C1 segment of cervical spinal cord (tissue), 14 donors: ENCODE results near the gene AFAP1.
A peak's percentile ranks its signal among the peaks of the same experiment; 100 is the strongest.
"Not testable (repeated sequence)": the region's sequence is repeated elsewhere in the genome, so short reads cannot be mapped to it uniquely, and the experiment has no call there.

Source experiments
- DNase-seq, 14 donors: peaks; one replicate each; lab custom pipeline; 2025; lab: John Stamatoyannopoulos, UW

The AFAP1 gene

GRCh38 chr4:7947927-7948326 lies 8.3 kb upstream of the AFAP1 start:
- DNase-seq: no peak

- no peak for DNase-seq
Observed at GRCh38 chr4:7945709-7946380, 6.2 kb upstream of the AFAP1 start.

DNA sequence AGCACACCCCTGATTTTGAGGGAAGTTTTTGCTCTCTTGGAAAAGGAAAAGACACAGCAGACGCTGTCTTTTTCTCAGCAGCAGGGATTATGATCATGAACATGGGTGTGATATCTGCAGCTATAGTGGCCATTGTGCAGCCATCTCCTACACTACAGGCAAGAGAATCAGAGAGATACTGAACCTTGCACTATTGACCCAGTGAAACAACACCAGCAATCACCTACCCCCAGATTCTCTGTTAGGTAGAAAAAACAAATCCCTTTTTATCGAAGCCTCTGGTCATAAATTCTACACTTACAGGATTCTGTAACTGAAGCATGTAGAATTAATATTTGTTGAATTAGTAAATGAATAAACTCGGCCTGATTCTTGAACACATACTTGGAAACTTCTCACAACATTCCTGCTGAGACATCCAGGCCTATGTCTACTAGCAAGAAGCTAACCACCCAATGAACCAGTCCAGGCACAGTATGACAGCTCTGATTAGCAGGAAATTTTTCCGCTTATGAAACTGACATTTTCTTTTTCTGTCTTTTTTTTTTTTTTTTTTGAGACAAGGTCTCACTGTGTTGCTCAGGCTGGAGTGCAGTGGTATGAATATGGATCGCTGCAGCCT lies 5.0 kb upstream of the AFAP1 start:
- DNase-seq: no peak

DNA sequence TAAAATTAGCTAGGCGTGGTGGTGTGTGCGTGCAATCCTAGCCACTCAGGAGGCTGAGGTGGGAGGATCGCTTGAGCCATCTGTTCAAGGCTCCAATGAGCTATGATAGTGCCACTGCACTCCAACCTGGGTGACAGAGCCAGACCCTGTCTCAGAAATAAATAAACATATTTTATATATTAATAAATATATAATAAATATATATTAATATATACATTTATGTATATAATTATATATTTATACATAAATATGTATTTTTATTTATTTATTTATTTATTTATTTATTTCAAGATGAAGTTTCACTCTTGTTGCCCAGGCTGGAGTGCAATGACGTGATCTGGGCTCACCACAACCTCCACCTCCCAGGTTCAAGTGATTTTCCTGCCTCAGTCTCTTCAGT lies 4.0 kb upstream of the AFAP1 start:
- DNase-seq: not testable (repeated sequence)

DNA sequence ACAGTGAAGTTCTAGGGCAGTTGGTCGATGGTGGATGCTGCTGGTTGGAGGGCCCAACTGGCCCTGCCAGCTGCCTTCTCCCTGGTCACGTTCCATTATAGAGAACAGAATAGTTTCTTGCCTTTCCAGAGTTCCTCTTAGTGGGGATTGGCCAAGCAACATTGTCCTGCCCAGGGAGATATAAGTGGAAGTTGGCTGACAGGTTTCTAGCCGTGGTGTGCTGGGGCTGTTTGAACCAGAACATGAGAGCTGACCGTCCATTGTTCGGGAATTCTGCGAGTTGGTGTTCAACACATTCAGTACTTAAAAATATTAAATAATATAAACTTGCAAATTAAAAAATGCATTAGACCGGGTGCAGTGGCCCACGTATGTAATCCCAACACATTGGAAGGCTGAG lies 3.5 kb upstream of the AFAP1 start:
- no peak for DNase-seq

DNA sequence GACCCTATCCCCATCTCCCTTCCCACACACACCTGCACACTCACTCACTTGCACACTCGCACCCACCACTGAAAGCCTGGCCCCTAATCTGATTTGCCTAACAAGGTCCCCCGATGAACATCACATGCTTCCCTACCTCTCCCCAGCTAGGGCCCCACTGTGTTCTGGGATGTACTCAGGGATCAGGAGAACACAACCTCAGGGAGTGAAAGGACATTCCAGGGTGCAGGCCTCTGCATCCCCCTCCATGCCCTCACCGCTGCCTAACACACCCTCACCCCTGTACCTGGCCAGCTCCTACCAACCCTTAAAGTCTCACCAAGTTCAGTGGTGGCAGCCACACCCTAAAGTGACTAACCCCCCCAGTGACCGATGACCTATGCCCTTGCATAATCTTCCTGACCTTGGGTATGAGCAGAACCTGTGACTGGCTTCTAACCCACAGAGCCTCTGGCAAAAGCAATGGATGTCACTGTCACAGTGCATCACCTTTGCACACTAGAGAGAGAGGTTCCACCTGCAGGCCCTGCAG lies 2.4 kb upstream of the AFAP1 start:
- no peak for DNase-seq

DNA sequence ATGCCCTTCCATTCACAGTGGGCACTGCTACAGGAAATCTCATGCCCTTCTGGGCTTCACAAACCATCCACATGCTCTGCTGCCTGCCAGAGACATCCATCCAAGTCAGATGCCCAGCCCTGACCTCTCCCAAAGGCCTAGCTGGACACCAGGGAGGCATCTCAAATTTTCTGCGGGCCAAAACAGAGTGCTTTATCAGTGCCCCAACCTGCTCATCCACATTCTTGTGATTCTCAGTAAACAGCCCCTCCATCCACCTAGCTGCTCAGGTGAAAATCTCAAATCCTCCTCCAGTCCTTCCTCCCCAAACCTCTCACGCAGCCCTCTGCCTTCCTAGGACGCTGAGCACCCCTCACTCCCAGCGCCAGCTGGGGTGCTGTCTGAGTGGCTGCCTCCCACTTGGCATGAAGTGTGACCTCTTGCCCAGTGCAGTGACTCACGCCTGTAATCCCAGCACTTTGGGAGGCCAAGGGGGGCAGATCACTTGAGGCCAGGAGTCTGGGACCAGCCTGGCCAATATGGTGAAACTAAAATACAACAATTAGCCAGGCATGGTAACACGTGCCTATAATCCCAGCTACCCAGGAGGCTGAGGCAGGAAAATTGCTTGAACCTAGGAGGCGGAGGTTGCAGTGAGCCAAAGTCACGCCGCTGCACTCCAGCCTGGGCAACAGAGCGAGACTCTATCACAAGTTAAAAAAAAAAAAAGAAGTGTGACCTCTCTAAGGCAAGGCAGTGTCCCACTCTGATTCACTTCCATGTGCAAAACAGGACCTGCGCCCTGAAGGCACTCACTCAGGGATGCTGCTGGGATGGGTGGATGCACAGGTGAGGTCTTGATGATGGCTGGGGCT lies 1.7 kb upstream of the AFAP1 start:
- DNase-seq: no peak

- DNase-seq: no peak
Observed at GRCh38 chr4:7938609-7939376, 868 bp downstream of the AFAP1 start.

DNA sequence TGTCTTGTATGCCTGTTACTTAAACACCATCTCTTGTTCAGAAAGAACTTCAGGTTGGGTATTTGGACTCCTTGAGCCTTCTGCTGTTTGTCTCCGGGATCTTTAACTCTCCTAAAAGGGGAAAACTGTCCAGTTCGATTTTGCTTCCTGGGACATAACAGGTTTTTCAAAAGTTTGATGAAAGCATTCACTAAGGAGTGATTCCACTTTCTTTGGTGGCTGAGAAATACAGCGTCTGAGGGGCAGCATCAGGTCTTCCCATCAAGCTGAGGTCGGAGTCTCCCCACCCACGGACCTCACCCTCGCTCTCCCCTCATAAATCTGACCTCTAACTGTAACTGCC lies 1.4 kb downstream of the AFAP1 start:
- DNase-seq: peak in 1 of 14 donors; percentile 17

- DNase-seq: no peak
Observed at GRCh38 chr4:7937006-7937405, 2.7 kb downstream of the AFAP1 start.

DNA sequence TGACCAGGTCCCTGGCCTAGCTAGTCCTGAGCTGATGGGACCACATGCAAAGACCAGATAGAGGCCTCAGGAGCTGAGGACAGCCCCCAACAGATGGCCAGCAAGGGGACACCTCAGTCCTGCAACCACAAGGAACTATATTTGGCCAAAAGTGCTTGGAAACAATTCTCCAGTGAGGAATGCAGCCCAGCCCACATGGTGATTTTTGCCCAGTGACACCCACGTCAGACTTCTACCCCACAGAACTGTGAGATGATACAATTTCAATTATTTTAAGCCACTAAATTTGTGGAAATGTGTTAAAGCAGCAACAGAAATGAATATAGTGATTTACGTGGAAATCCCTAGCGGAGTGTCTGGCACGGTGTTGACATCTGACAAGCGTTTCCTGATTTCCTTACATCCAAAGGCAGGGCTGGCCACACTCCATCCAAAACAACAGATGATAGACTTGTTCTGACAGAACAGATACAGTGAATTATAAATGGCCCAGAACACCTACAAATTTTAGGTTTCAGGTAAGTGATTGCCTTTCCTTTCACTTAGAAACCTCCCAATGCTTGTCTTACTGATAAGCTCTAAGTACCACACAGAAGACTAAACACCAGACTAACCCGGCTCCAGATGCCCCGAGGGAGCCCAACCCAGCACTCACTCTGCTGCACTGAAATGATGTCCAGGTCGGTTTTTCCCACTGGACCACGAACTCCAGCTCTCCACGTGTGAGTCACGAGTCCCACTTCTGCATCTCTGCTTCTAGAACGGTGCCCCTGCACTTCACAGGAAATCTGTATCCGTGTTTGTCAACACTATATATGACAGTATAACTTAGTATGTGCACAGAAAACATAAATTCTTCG lies 5.8 kb downstream of the AFAP1 start:
- no peak for DNase-seq

GRCh38 chr4:7932287-7932686 lies 7.4 kb downstream of the AFAP1 start:
- DNase-seq: no peak

GRCh38 chr4:7929118-7929951 lies 10.3 kb downstream of the AFAP1 start:
- DNase-seq: peak in 2 of 14 donors; percentile 11 to 39

- DNase-seq: no peak
Observed at GRCh38 chr4:7928711-7929110, 10.9 kb downstream of the AFAP1 start.

DNA sequence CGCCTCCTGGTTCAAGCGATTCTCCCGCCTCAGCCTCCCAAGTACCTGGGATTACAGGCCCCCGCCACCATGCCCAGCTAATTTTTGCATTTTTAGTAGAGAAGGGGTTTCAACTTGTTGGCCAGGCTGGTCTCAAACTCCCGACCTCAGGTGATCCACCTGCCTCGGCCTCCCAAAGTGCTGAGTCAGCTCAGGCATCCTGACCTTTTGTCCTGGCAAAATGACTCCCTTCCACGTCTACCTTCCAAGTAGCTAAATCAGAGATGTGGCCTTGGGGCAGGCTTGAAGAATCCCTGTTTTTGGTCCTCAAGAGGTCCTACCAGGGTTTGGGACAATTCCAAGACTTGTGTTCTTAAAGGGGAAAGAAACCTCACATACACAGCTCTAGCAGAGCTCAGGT lies 12.8 kb downstream of the AFAP1 start:
- no peak for DNase-seq

- DNase-seq: no peak
Observed at GRCh38 chr4:7924570-7924969, 15.1 kb downstream of the AFAP1 start.

- DNase-seq: no peak
Observed at GRCh38 chr4:7924163-7924562, 15.5 kb downstream of the AFAP1 start.

DNA sequence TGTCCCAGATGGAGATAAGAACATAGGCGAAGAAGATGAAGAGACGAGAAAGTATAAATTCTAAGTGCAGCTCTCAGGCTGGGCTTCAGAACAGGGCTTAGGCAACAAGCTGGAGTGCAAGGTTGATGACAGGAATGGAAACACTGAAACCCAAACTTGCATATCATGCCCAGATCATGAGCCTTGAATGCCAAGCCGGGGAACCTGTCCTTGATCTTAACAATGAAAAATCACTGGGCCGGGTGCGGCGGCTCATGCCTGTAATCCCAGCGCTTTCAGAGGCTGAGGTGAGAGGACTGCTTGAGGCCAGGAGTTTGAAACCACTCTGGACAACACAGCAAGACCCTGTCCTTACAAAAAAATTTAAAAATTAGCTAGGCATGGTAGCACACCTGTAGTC lies 17.2 kb downstream of the AFAP1 start:
- DNase-seq: no peak

DNA sequence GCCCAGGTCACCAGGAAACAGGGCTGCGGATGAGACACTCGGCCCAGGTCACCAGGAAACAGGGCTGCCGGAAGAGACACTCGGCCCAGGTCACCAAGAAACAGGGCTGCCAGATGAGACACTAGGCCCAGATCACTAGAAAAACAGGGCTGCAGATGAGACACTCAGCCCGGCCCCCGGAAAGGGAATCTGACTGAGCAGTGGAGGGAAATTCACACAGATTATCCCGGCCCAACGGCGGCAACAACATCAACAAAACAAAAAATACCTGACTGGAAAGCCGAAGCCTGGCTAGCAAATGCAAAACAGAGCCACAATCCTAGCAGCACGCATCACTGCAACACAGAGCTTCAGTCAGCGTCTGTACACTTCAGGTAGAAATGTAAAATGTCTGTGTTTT lies 20.7 kb downstream of the AFAP1 start:
- DNase-seq: no peak

GRCh38 chr4:7918187-7918586 lies 21.5 kb downstream of the AFAP1 start:
- not testable (repeated sequence) for DNase-seq
